HG02623 (cell line): ENCODE measurements around the gene APOO.
"Not testable (repeated sequence)": the region's sequence is repeated elsewhere in the genome, so short reads cannot be mapped to it uniquely, and the experiment has no call there.

Source experiments
- ATAC-seq: cut with Tn5 transposase; IDR thresholded peaks from one replicate; pipeline ENCODE4 v1.9.1; 2021; ENCODE audit warnings: moderate library complexity; ENCODE audit not compliant: unreplicated experiment

Gene APOO

DNA sequence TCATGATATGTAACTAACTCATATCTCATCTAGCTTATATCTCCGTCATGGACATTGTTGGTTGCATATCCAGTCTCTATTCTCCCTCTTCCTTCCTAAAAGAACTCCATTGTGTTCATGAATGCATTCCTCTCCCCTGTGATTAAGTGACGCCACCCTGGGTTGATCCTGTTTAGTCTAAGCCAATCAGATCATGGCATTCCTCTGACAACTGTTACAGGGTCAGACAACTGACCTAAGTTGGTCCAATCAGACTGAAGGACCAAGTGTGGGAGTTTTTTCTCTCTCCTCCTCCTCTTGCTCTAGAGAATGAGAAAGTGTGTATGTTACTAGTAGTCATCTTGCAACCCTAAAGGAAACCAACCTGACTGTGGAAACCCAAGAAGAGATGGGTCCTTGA lies 3.6 kb downstream of the APOO start:
- no peak for ATAC-seq

DNA sequence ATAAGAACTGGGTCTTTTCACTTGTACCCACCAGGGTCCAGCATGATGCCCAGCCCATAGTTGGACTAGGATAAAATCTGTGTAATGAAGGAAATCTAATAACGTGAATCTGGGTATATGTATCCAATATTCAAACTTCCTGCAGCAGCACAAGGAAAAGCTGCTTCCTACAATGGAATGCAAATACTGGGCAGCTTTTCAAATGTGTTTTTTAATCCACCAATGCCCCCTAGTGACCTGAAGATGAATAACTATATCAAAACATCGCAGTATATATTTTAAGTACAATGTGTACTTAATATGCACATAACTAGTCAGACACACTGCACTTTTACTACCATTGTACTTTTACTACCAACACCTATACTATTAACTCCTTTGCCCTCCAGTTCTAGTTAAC lies 5.3 kb downstream of the APOO start:
- no peak for ATAC-seq

DNA sequence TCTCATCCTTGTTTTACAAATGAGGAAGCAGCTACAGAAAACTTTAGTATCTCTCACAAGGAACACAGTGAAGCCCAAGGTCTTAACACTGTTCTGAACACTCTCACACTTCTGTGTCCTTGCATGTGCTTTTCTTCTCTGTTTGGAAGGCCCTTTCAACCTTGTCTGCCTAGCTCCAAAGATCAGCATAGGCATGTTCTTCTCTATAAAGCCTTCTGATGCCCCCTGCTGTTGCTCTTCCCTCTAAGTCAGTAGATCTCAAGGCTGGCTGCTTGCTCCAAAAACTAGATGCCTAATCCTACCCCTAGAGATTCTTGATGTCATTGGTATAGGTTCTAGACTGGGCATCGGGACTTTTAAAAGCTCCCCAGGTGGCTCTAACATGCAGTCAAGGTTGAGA lies 5.9 kb downstream of the APOO start:
- ATAC-seq = peak; percentile 48

DNA sequence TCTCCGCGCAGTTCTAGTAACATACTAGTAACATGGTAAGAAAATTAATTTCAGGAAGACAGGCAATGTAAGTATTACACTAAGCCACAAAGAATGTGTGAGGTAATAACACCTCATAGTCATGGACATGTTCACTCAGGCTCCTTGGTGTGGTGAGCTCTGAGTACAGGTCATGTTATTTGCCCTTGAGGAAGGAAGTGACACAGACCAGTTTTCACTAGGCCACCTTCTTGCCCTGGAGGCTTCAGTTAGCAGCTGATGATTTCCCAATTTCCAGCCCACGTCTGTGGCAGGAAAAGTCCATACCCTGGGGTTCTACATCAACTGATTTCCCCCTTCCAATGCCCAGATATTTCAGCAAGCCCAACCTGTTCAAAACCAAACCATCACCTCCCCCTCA lies 6.7 kb downstream of the APOO start:
- ATAC-seq = no peak

DNA sequence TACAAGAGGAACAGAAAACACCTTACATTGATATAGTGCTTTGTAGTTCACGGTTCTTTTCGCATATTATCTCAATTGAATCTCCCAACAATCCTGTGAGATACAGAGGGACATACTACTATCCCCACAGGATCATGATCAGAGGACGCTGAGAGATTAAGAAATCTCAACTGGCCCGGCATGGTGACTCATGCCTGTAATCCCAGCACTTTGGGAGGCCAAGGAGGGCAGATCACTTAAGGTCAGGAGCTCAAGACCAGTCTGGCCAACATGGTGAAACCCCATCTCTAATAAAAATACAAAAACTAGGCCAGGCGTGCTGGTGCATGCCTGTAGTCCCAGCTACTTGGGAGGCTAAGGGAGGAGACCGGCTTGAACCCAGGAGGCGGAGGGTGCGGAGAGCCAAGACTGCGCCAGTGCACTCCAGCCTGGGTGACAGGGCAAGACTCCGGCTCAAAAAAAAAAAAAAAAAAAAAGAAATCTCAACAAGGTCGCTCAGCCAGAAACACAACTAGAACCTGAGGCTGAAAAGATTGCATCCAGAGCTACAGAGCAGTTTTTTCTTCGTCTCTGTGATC lies 7.4 kb downstream of the APOO start:
- ATAC-seq = no peak

DNA sequence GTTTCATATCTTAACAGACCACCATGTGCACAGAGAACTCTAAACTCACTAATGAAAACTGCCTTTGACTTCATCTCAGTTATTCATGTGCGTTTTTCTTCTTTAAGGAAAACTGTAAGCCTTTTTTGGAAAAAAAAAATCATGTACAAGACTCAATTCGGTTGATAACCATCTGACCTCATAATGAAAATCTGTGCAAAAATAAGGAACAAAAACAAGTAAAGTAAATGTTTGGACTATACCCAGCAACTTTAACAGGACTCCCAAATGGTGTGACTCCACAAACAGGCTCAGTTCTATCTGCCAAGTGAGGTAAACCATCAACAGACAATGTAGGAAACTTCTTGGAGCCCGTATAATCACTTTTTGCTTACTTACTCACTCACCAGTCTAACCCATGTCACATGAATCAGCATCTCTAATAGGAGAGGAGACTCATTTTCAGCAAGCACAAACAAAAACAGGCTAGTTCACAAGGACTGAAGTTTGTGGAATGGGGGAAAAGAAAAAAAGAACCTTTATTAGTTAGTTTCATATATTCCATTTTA lies 9.3 kb downstream of the APOO start:
- ATAC-seq = no peak

DNA sequence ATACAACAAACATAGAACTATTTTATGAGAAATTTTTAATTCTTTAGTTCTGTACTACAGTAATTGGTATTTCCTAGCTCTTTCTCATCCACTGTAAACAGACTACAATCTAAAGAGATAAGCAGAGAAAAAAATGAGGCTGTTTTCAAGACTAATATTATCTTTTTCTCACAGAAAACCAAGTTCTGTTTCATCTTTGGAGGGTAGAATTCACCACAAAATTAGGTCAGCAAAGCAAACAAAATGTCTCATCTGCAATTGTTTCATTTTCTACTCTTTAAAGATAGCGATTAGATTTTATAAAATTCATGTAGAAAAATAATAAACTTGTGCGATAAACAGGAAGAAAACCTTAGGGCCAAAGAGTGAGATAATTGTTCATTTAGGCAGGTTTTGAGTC lies 10.8 kb downstream of the APOO start:
- no peak for ATAC-seq

DNA sequence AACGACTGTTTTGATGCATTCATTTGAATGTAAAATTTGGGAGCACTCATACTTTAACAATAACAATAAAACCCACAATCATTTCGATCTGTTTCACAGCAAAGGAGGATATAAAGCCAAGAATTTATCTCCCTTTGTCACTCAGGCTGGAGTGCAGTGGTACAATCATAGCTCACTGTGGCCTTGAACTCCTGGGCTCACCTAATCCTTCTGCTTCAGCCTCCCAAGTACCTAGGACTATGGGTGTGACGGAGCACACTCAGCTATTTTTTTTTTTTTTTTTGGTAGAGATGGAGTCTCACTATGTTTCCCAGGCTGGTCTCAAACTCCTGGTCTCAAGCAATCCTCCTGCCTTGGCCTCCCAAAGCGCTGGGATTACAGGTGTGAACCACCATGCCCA lies 11.2 kb downstream of the APOO start:
- ATAC-seq = not testable (repeated sequence)

DNA sequence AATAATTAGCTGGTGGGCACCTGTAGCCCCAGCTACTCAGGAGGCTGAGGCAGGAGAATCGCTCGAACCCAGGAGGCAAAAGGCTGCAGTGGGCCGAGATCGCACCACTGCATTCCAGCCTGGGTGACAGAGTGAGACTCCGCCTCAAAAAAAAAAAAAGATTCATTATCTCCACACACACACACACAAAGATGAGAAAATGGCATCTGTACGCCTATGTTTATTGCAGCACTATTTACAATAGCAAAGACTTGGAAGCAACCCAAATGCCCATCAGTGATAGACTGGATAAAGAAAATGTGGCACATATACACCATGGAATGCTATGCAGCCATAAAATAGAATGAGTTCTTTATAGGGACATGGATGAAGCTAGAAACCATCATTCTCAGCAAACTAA lies 12.7 kb downstream of the APOO start:
- ATAC-seq = not testable (repeated sequence)

DNA sequence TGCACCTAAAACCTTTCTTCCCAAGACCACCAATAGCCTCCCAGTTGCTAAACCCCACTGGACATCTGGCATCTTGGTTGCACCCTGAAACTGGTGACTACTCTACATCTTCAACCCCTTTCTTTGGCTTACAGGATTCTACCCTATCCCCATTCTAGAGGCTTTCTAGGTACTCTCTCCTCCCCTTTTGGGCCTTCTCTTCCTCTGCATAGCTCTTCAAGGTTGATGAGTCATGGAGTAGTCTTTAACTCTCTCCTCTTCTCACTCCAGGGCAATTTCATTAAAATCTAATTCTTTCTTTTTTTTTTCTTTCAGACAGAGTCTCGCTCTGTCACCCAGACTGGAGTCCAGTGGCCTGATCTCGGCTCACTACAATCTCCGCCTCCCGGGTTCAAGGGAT lies 16.8 kb downstream of the APOO start:
- ATAC-seq = no peak

DNA sequence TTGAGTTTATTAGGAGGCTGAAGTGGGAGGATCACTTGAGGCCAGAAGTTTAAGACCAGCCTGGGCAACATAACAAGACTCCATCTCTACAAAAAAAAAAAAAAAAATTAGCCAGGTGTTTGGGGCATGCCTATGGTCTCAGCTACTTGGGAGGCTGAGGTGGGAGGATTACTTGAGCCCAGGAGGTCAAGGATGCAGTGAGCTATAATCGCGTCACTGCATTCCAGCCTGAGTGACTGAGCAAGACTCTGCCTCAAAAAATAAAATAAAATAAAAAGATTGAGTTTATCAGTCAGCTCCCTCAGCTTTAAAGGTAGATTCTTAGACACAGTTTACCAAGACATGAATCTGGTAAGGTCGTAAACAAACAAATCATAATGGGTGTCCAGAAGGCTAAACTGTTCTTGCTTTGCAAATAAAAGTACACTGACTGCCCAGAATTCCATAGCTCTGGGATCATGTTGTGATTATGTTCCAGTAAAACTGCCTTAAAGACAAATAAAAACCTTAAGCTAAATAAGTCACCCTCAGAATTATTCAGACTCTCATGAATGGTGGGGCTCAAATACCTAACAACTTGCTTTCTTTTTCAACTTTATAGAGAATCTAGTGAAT lies 18.7 kb downstream of the APOO start:
- ATAC-seq = no peak

DNA sequence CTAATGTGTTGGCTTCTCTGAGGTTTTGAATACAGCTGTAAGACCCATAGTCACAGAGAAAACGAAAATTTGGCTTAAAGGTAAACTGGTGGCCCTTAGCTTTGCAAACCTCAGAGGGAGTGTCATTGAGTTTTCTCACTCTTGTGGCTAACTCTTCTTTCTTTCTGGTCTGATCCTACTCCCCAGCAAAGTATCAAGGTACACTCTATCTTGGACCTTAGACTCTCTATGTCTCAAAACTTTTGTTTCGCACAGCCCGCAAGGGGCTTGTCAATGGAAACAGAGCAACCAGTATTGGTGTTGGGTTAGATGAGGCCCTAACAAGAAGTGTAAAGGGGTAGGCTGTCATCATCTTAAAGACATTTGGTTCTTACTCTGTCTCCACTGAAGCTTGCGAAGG lies 19.8 kb downstream of the APOO start:
- no peak for ATAC-seq

DNA sequence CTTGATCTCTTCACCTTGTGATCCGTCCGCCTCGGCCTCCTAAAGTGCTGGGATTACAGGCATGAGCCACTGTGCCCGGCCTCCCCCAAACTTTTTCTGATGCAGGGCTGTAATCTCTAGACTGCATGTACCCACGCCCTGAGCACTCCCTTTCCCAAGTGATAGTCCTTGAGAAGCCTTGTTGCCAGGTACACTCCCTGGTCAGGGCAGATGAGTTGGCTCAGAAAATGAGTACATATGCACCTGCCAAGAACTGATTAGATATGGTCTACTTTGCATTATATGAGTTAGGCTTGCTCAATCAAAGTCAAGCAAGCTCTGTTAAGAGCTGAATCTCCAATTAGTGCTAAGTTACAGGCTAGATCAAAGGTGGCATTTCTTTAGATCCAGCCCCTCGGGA lies 20.3 kb downstream of the APOO start:
- no peak for ATAC-seq

DNA sequence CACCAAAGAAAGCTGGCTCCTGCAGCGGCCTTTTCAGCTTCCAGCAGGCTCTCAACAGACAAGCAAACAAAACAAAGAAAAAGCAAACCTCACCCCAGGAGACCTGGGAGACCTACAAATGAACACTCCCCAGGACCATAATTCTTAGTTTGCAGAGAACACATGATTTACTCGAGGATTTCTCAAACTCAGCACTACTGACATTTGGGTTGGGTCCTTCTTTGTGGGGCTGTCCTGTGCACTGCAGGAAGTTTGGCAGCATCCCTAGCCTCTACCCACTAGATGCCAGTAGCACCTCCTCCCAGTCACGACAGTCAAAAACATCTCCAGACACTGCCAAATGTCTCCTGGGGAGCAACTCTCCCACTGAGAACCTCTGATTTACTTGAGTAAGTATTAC lies 21.9 kb downstream of the APOO start:
- no peak for ATAC-seq

DNA sequence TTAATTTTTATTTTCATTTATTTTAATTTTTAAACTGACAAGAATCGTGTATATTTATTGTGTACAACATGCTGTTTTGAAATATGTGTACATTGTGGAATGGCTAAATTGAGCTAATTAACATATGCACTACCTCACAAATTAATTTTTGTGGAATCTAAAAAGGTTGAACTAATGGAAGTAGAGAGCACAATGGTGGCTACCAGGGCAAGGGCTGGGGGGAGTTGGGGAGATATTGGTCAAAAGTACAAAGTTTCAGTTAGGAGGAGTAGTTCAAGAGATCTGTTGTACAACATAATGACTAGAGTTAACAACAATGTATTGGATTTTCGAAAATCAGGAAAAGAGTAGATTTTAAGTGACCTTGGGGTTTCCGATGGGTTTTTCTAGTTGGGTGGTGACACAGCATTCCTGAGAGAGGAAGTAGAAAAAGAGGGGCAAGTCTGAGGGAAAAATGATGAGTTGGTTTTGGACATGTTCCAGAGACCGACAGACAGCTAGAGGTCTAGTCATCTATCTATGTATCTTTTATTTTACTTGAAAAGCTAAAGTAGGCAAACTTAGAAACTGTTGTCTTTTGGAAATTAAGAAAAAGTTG lies 23.2 kb downstream of the APOO start:
- ATAC-seq = no peak

DNA sequence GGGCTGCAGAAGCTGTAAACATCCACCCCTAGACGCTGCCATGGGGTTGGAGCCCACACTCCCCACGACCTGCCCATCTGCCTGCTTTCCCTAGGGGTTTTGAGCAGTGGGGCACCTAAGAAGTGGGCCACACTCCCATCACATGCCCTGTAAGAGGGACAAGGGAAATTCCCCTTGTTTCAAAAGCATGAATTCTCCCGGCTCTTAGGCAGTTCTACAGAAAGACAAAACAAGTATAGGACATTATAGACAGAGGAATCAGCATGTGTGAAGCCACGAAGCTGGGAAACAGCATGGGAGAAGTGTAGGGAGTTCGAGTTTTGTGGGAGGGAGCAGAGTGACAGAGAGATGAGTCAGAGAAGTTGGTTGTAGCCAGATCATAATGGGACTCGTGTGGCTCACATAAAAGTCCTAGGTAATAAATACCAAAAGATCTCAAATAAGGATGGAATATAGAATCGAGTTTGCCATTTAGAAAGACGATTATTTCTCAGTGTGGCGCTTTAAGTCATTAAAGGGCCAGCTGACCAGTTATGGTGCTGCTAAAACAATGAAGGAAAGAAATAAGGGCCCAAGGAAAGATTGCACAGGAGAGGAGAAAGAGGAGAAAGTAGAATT lies 23.9 kb downstream of the APOO start:
- ATAC-seq = no peak

DNA sequence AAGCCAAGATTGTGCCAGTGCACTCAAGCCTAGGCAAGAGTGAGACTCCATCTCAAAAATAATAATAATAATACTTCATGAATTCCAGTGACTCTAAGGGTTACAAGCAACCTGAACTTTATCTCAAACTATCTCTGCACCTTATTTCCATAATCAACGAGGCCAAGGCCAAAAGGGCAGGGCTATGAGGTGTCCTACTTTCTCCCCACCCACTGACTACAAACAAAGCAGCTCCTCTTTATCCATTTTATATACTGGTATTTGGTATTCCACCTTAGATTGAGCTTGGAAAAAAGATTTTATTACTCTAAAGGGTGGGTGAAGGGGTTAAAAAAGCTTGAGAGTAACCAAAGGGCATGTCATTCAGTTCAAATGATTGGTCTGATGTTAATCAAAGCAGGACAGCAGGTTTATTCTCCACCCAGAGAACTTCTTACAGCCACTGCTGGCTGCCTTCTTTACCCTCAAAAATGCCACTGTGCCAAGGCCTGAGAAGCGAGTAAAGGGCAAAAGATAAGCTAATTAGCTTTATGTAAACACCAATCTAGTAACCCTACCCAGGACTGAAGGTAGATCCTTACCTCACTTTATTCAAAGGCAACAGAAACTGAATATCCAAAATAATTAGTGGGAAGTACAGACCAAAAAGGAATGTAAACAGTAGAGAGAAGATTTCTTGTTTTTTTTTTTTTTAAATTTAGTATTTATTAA lies 28.2 kb downstream of the APOO start:
- no peak for ATAC-seq

DNA sequence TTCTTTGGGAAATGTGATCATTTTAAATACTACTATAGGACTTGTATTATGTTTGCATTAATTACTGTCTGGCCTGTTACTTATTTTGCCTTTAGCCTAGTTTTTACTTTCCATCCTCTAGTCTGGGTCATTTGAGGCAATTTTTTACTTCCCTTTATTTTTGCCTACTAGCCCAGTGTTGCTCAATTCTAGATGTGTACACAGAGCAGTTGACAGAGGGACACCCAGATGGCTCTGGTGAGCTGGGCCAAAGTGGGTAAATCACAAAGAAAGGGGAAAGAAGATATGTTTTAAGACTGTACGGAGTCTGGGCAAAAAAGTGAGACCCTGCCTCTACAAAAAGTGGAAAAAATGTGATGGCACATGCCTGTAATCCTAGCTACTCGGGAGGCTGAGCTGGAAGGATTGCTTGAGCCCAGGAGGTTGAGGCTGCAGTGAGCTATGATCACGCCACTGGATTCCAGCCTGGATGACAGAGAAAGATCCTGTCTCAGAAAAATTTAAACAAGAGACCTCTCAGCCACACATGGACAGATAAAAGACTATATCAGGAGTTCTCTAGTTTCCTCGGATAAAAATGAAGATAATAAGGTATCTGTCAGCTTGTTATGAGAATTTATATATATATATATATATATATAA lies 35.7 kb downstream of the APOO start:
- no peak for ATAC-seq

DNA sequence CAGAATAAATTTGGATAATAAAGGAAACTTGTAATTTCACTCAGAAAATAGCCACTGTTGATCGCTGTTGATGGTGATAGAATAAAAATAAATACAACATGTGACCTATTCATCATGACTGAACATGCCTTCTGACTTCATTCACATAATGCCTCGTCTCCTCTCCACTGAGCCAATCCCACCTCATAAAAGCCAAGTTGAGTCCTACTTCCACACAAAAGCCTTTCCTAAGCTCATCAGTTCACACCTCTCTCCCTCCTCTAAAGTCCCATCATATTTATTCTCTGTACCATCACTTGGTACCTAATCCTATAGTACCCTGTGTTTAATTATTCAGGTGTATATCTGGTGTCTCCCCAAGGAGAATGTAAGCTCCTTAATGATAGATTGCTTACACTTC lies 37.7 kb downstream of the APOO start:
- ATAC-seq = no peak

DNA sequence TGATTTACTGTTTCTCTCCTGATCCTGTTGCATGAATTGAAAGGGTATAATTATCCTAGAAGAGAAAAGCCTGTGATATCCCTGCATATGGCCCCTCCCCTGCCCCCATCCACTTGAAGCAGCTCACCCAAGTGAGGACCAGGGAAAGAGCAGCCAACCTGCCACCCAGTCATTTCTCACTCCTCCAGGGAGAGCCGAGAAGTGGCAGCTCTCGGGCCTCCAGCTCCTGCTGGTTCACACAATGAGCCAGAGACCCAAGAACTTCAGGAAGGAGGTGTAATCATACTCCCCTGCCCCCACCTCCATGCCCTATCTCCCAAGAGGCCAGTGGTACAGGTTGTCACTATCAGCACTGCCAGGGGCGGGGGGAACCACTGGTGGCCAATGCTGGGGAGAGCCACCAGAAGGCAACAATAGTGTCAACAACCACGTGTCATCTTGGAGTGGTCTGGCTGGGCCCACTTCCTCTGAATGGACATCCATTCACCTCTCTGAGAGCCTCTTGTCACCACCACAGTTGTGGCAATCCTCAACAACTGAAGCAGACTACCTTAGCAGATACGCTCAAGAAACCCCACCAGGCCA lies 42.9 kb downstream of the APOO start:
- ATAC-seq = no peak

DNA sequence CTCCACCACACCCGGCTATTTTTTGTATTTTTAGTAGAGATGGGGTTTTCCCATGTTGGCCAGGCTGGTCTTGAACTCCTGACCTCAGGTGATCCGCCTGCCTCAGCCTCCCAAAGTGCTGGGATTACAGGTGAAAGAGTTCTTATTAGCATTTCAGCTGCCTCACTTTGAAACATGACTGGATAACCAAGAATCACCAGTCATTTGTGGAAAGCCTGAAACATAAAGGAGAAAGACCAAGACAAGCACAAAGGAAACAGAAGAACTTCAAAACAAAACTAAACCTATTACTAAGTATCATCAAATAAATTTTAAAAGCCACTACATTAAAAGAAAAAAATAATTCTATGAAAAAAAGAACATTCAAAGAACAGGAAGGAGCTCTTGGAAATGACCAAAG lies 45.8 kb downstream of the APOO start:
- ATAC-seq = not testable (repeated sequence)
